ENCODE measurements around the gene UCN2. TPM values are rescaled to one million over a fixed set of nuclear protein-coding genes. Genes with fewer than 3 reads are reported as not detected.

UCN2 gene
- total RNA-seq, 1 experiment from 2014 or later, result 0.68 TPM

GRCh38 chr3:48536785-48537184 lies 26.8 kb downstream of the UCN2 start:
- no peak overlapping the region for H3K18ac ChIP-seq (ENCODE audit: insufficient read length, low read depth, low read length)
- H2AK5ac ChIP-seq (ENCODE audit: insufficient read length, low read length), result no peak overlapping the region
- no peak overlapping the region for H3K27ac ChIP-seq (ENCODE audit: insufficient read length, low read depth, low read length)
- H3K27me3 ChIP-seq (ENCODE audit: insufficient read depth, low read length), result no peaks in the 10 kb centered on the region
- H3K4me1 ChIP-seq (ENCODE audit: insufficient read depth, low read length), result no peaks in the 10 kb centered on the region
- no peak overlapping the region for H3K56ac ChIP-seq (ENCODE audit: insufficient read length, low read depth, low read length)
- H3K4me2 ChIP-seq (ENCODE audit: insufficient read depth, insufficient read length, low read length), result no peak overlapping the region
- no peak overlapping the region for H2AFZ ChIP-seq (ENCODE audit: low read length)
- no peak overlapping the region for H2BK5ac ChIP-seq (ENCODE audit: insufficient read length, low read length)
- H3K23ac ChIP-seq (ENCODE audit: insufficient read length, low read depth, low read length), result no peak overlapping the region
- Mint-ChIP-seq H3K4me1 (no peaks in the 10 kb centered on the region), H3K27me3 (ENCODE audit: low read depth) (no peaks in the 10 kb centered on the region), H3K4me3 (no peak overlapping the region), H3K27ac (no peak overlapping the region), H3K9me3 (no peaks in the 10 kb centered on the region), H3K36me3 (ENCODE audit: insufficient read depth in 1 of 3, low read depth in 3 of 3) (peaks cover 10 to 75% (median 73%) of the 10 kb centered on the region in 3 experiments)
- no peaks in the 10 kb centered on the region for H3K23me2 ChIP-seq (ENCODE audit: insufficient read length, low read depth, low read length, poor library complexity, severe bottlenecking)
- WGBS (ENCODE audit: extremely low coverage, insufficient read length, low lambda C conversion rate), result no CpG with 5 or more reads among the region's 5 CpGs
- H3K9ac ChIP-seq (ENCODE audit: extremely low read depth, insufficient read length, low read length), result no peak overlapping the region
- H2BK12ac ChIP-seq (ENCODE audit: insufficient read length, low read depth, low read length), result no peak overlapping the region
- H3K4ac ChIP-seq (ENCODE audit: low read depth, low read length), result no peak overlapping the region
- H2BK15ac ChIP-seq (ENCODE audit: low read depth, low read length), result no peak overlapping the region
- no peaks in the 10 kb centered on the region for H3K79me2 ChIP-seq (ENCODE audit: insufficient read depth, low read length)
- no peaks in the 10 kb centered on the region for H3K9me3 ChIP-seq (ENCODE audit: control insufficient read depth, low read depth, low read length)
- no peak overlapping the region for H2BK120ac ChIP-seq (ENCODE audit: low read depth, low read length, poor library complexity, severe bottlenecking)
- no peak overlapping the region for H4K5ac ChIP-seq (ENCODE audit: insufficient read length, low read depth, low read length)
- H2BK20ac ChIP-seq (ENCODE audit: low read depth, low read length, poor library complexity, severe bottlenecking), result no peak overlapping the region
- H3K79me1 ChIP-seq (ENCODE audit: insufficient read depth, low read depth, low read length, poor library complexity, severe bottlenecking), result no peaks in the 10 kb centered on the region
- no peak overlapping the region for H4K91ac ChIP-seq (ENCODE audit: insufficient read length, low read depth, low read length)
- no peak overlapping the region for H4K8ac ChIP-seq (replicated peaks; ENCODE audit: insufficient read length, low read depth, low read length)
- no peak overlapping the region for H3K14ac ChIP-seq (ENCODE audit: insufficient read depth, low read length)
- no peak overlapping the region for H3T11ph ChIP-seq (ENCODE audit: low read length)
- H4K20me1 ChIP-seq (ENCODE audit: control insufficient read depth, insufficient read depth, insufficient read length), result no peaks in the 10 kb centered on the region
- DNase-seq, result no peak
- no peak for TF ChIP-seq CTCF (conservative IDR thresholded peaks at IDR 0.05)
